ENCODE measurements around the gene TMPRSS11A. TPM values are rescaled to one million over a fixed set of nuclear protein-coding genes. Genes with fewer than 3 reads are reported as not detected.

The TMPRSS11A gene
- total RNA-seq, 1 donor from 2014 or later: not detected

- Histone ChIP-seq H3K27ac (no peak overlapping the region), H3K4me1 (no peaks in the 10 kb centered on the region), H3K4me3 (no peak overlapping the region), H3K36me3 (no peaks in the 10 kb centered on the region), H3K27me3 (ENCODE audit: low read depth) (no peaks in the 10 kb centered on the region), H3K9me3 (no peaks in the 10 kb centered on the region)
- intact Hi-C loops (cut with DNase I): no loop called here
- no peak for ATAC-seq
- no peak for TF ChIP-seq CTCF (IDR thresholded peaks at IDR 0.05)
- DNase-seq: no peak
Measured at GRCh38 chr4:67907650-67908049, 55.6 kb downstream of the TMPRSS11A start.

GRCh38 chr4:67899096-67899495 lies 64.2 kb downstream of the TMPRSS11A start:
- Histone ChIP-seq H3K36me3 (no peaks in the 10 kb centered on the region), H3K27me3 (ENCODE audit: low read depth) (no peaks in the 10 kb centered on the region), H3K4me1 (no peaks in the 10 kb centered on the region), H3K4me3 (no peak overlapping the region), H3K9me3 (no peaks in the 10 kb centered on the region), H3K27ac (no peak overlapping the region)
- no peak for ATAC-seq
- intact Hi-C loops (cut with DNase I): no loop called here
- no peak for DNase-seq
- TF ChIP-seq CTCF (IDR thresholded peaks at IDR 0.05): no peak

- intact Hi-C loops (cut with DNase I): no loop called here
- H3K36me3 ChIP-seq: no peaks in the 10 kb centered on the region
- no peak for TF ChIP-seq CTCF (IDR thresholded peaks at IDR 0.05)
- H3K4me1 ChIP-seq: no peaks in the 10 kb centered on the region
- no peak for DNase-seq
- H3K4me3 ChIP-seq: no peak overlapping the region
- H3K27ac ChIP-seq: no peak overlapping the region
- ATAC-seq: no peak
- H3K9me3 ChIP-seq: no peaks in the 10 kb centered on the region
- H3K27me3 ChIP-seq (ENCODE audit: low read depth): no peaks in the 10 kb centered on the region
Measured at GRCh38 chr4:67897686-67898085, 65.6 kb downstream of the TMPRSS11A start.

GRCh38 chr4:67896421-67897065 lies 66.8 kb downstream of the TMPRSS11A start:
- H3K9me3 ChIP-seq: no peaks in the 10 kb centered on the region
- no peak for TF ChIP-seq CTCF (IDR thresholded peaks at IDR 0.05)
- no peaks in the 10 kb centered on the region for H3K36me3 ChIP-seq
- no peak overlapping the region for H3K27ac ChIP-seq
- DNase-seq (no peak), ATAC-seq (no peak)
- H3K4me3 ChIP-seq: no peak overlapping the region
- intact Hi-C loops (cut with DNase I): no loop called here
- no peaks in the 10 kb centered on the region for H3K4me1 ChIP-seq
- H3K27me3 ChIP-seq (ENCODE audit: low read depth): no peaks in the 10 kb centered on the region

- DNase-seq: no peak
Measured at GRCh38 chr4:67894659-67895058, 68.6 kb downstream of the TMPRSS11A start.

More at GRCh38 chr4:67894659-67895058, 68.6 kb downstream of the TMPRSS11A start:
- intact Hi-C loops (cut with DNase I): no loop called here
- Histone ChIP-seq H3K4me1 (no peaks in the 10 kb centered on the region), H3K4me3 (no peak overlapping the region), H3K27me3 (ENCODE audit: low read depth) (no peaks in the 10 kb centered on the region), H3K36me3 (no peaks in the 10 kb centered on the region), H3K9me3 (no peaks in the 10 kb centered on the region), H3K27ac (no peak overlapping the region)
- TF ChIP-seq CTCF (IDR thresholded peaks at IDR 0.05): no peak
- no peak for ATAC-seq
